ENCODE data around the gene CTSL.

Gene CTSL

DNA sequence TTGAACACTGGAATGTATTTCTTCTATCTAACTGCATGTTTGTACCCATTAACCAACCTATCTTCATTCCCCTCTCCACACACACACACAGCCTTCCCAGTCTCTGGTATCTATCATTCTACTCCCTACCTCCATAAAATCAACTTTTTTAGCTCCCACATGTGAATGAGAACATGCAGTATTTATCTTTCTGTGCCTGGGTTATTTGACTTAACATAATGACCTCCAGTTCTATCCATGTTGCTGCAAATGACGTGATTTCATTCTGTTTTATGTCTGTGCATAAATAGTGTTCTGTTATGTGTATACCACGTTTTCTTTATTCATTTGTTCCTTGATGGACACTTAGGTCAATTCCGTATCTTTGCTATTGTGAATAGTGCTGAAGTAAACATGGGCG, 38.7 kb upstream of the CTSL start:
- H3K9me3 Mint-ChIP-seq = no peaks in the 10 kb centered on the region
- no peaks in the 10 kb centered on the region for H3K27me3 Mint-ChIP-seq
- H3K4me3 Mint-ChIP-seq = no peak overlapping the region
- no peak overlapping the region for H3K27ac Mint-ChIP-seq
- peaks cover 17% of the 10 kb centered on the region for H3K4me1 Mint-ChIP-seq (ENCODE audit: low read depth)
- DNase-seq = no peak
- H3K36me3 Mint-ChIP-seq (ENCODE audit: low read depth) = no peaks in the 10 kb centered on the region

- peaks cover 11% of the 10 kb centered on the region for H3K9me3 Mint-ChIP-seq
- H3K4me1 Mint-ChIP-seq (ENCODE audit: low read depth) = peaks cover 11% of the 10 kb centered on the region
- DNase-seq = no peak
- no peak overlapping the region for H3K27ac Mint-ChIP-seq
- H3K36me3 Mint-ChIP-seq (ENCODE audit: low read depth) = peaks cover 5% of the 10 kb centered on the region
- H3K4me3 Mint-ChIP-seq = no peak overlapping the region
- peaks cover 4% of the 10 kb centered on the region for H3K27me3 Mint-ChIP-seq
Measured at GRCh38 chr9:87694236-87694755, 31.6 kb upstream of the CTSL start.

DNA sequence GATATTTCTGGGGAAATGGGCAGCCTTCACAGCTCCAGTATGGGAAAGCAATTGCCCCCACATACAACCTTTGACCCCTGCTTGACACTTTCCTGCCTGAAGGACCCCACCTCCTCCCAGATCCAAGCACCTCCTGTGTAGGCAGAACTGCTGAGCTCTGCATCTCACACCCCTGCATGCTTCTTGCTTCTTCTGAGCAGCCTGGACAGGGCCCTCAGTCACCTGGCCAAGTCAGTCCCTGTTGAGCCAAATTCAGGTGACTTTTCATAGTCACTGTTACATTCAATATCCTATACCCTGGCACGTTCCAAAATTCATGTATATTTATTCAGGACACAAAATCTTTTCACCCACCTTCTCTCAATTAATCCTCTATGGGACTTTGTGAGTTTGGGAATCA, 30.4 kb upstream of the CTSL start:
- Mint-ChIP-seq H3K9me3 (peaks cover 11% of the 10 kb centered on the region), H3K4me3 (no peak overlapping the region), H3K27me3 (peaks cover 4% of the 10 kb centered on the region), H3K27ac (no peak overlapping the region), H3K4me1 (ENCODE audit: low read depth) (peaks cover 11% of the 10 kb centered on the region), H3K36me3 (ENCODE audit: low read depth) (peaks cover 5% of the 10 kb centered on the region)
- DNase-seq = no peak

GRCh38 chr9:87696641-87697040, 29.3 kb upstream of the CTSL start:
- no peak for DNase-seq
- H3K4me1 Mint-ChIP-seq (ENCODE audit: low read depth) = peaks cover 11% of the 10 kb centered on the region
- H3K36me3 Mint-ChIP-seq (ENCODE audit: low read depth) = peaks cover 5% of the 10 kb centered on the region
- H3K4me3 Mint-ChIP-seq = no peak overlapping the region
- no peak overlapping the region for H3K27ac Mint-ChIP-seq
- H3K9me3 Mint-ChIP-seq = peaks cover 11% of the 10 kb centered on the region
- peaks cover 4% of the 10 kb centered on the region for H3K27me3 Mint-ChIP-seq

DNA sequence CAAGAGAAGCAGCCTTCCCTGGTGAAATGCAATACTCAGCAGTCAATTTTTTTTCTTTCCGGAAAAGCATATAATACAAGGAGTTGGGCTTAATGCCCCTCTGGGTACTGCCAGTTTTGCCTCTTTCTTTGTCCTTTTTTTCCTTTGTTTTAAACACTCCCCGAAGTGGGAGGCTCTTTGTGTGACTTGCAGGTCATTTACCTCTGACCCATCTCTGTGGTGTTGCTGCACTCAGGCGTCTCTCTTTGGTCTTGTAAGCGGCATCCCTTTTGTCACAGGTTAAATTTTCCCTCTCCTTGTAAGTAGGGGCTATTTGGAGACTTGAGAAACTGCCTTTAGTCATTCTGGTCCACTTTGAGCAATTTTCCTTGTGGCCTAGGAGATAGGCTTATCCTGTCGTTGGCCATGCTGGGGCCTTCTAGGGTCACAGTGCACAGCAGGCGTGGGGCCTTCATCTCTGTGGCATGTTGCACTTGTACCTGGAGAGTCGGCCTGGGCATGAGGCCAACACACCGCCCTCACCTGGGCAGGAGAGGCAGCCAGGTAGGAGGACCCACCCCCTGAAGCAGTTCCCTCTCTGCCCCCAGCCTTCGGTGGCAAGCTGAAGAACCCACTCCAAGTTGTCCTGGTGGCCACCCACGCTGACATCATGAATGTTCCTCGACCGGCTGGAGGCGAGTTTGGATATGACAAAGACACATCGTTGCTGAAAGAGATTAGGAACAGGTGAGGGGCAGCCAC, 27.7 kb upstream of the CTSL start:
- H3K36me3 Mint-ChIP-seq (ENCODE audit: low read depth) = peaks cover 3% of the 10 kb centered on the region
- DNase-seq = no peak
- peaks cover 8% of the 10 kb centered on the region for H3K27me3 Mint-ChIP-seq
- H3K27ac Mint-ChIP-seq = no peak overlapping the region
- peaks cover 7% of the 10 kb centered on the region for H3K9me3 Mint-ChIP-seq
- no peak overlapping the region for H3K4me3 Mint-ChIP-seq
- H3K4me1 Mint-ChIP-seq (ENCODE audit: low read depth) = peaks cover 16% of the 10 kb centered on the region

DNA sequence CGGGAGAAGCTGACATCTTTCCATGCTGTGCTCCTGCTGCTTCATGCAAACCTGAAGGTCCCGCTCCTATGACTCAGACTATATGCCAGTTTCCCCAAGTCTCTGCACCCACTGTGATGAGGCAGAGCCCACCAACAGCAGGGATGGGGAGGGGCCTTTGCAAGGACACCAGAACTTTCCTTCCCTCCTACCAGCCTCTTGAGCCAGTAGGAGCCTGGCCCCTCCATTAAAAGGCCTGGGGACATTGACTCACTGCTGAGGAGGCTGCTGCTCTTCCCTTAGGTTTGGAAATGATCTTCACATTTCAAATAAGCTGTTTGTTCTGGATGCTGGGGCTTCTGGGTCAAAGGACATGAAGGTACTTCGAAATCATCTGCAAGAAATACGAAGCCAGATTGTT, 26.1 kb upstream of the CTSL start:
- Mint-ChIP-seq H3K27ac (no peak overlapping the region), H3K27me3 (peaks cover 6% of the 10 kb centered on the region), H3K9me3 (no peaks in the 10 kb centered on the region)

DNA sequence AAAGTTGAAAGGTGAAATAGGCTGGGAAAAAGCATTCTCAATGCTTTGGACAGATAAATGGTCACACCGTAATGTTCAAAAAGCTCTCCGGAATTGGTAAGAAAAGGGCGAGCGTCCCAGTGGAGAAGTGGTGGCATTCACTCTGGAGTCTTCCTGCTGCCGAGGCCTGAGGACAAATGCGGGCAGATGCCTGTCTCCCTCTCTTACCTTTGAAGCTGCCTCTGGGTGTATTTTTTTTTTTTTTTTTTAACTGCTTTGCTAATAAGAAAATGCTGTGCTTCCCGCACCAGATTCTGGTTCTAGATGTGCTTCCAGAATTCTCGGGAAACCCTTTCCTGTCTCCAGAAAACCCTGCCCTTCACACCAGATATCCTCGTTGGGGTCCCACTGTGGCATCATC, 24.4 kb upstream of the CTSL start:
- no peaks in the 10 kb centered on the region for H3K9me3 Mint-ChIP-seq

More for the DNA sequence above, 26.1 kb upstream of the CTSL start:
- Mint-ChIP-seq H3K36me3 (ENCODE audit: low read depth) (no peaks in the 10 kb centered on the region), H3K4me3 (no peak overlapping the region), H3K4me1 (ENCODE audit: low read depth) (peaks cover 16% of the 10 kb centered on the region)
- DNase-seq = no peak

DNA sequence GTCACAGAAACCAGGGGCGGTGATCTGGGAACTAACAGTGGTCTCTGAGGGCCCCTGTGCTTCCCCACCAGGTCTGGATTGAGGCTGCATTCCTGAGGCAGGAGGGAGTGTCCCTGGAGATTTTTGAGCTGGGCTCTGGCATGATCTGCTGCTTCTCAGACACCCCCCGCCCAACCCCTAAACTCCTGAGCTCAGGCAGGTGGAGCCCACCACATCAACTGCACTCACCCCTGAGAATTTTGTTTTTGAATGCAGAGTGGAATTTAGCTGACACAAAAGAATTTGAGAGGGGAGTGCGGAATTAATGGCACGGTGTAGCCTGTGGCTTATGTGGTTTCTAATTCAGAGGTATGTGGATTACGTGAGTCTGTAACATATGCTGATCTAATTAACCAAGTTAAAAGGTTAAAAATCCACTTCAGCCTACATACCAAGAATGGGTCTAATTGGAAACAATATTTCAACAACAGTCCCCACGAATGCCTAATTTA, 23.9 kb upstream of the CTSL start:
- Mint-ChIP-seq H3K36me3 (ENCODE audit: low read depth) (no peaks in the 10 kb centered on the region), H3K4me3 (no peak overlapping the region), H3K27me3 (peaks cover 11% of the 10 kb centered on the region), H3K27ac (no peak overlapping the region), H3K9me3 (no peaks in the 10 kb centered on the region), H3K4me1 (ENCODE audit: low read depth) (peaks cover 9% of the 10 kb centered on the region)
- DNase-seq = no peak

More for the DNA sequence above, 24.4 kb upstream of the CTSL start:
- Mint-ChIP-seq H3K36me3 (ENCODE audit: low read depth) (no peaks in the 10 kb centered on the region), H3K4me3 (no peak overlapping the region), H3K4me1 (ENCODE audit: low read depth) (peaks cover 13% of the 10 kb centered on the region), H3K27ac (no peak overlapping the region), H3K27me3 (peaks cover 11% of the 10 kb centered on the region)
- DNase-seq = no peak

DNA sequence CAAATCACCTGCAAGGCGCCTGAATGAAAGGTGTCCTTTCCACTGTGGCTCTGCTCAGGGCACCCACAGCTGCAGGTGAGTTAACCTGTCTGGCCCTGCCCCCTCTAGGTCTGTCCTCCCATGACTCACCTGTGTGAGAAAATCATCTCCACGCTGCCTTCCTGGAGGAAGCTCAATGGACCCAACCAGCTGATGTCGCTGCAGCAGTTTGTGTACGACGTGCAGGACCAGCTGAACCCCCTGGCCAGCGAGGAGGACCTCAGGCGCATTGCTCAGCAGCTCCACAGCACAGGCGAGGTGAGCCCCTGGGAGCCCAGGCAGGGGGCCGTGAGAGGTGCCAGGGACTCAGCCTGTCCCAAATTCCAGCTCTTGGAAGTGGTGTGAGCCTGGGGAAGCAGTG, 23.0 kb upstream of the CTSL start:
- Mint-ChIP-seq H3K27ac (no peak overlapping the region), H3K4me3 (no peak overlapping the region), H3K9me3 (no peaks in the 10 kb centered on the region), H3K4me1 (ENCODE audit: low read depth) (peaks cover 11% of the 10 kb centered on the region), H3K36me3 (ENCODE audit: low read depth) (no peaks in the 10 kb centered on the region), H3K27me3 (peaks cover 13% of the 10 kb centered on the region)
- DNase-seq = no peak

- Mint-ChIP-seq H3K9me3 (no peaks in the 10 kb centered on the region), H3K4me3 (no peak overlapping the region), H3K27me3 (peaks cover 13% of the 10 kb centered on the region), H3K36me3 (ENCODE audit: low read depth) (no peaks in the 10 kb centered on the region), H3K4me1 (ENCODE audit: low read depth) (peaks cover 18% of the 10 kb centered on the region), H3K27ac (no peak overlapping the region)
- DNase-seq = no peak
Measured at GRCh38 chr9:87703636-87704276, 22.2 kb upstream of the CTSL start.

DNA sequence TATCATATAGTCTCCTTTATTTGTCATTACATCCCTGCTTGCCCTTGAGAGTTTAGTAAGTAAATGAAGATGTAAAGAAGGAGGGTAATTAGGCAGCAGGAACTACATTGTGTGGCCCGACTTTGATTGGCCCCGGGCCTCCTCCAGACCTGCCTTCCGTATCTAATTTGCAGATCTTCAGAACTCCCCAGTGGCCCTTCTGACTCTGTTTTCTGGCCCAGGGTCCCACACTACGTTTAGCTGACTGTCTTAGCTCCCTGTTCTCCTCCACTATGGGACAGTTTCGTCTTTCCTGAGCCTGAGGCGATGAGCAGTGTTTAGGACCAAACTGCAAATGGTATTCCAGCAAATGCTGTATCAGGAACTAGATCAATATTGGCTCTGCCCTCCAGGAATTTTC, 21.6 kb upstream of the CTSL start:
- Mint-ChIP-seq H3K36me3 (ENCODE audit: low read depth) (no peaks in the 10 kb centered on the region), H3K9me3 (no peaks in the 10 kb centered on the region), H3K27me3 (peaks cover 13% of the 10 kb centered on the region), H3K4me3 (no peak overlapping the region), H3K27ac (no peak overlapping the region), H3K4me1 (ENCODE audit: low read depth) (peaks cover 24% of the 10 kb centered on the region)
- no peak for DNase-seq

DNA sequence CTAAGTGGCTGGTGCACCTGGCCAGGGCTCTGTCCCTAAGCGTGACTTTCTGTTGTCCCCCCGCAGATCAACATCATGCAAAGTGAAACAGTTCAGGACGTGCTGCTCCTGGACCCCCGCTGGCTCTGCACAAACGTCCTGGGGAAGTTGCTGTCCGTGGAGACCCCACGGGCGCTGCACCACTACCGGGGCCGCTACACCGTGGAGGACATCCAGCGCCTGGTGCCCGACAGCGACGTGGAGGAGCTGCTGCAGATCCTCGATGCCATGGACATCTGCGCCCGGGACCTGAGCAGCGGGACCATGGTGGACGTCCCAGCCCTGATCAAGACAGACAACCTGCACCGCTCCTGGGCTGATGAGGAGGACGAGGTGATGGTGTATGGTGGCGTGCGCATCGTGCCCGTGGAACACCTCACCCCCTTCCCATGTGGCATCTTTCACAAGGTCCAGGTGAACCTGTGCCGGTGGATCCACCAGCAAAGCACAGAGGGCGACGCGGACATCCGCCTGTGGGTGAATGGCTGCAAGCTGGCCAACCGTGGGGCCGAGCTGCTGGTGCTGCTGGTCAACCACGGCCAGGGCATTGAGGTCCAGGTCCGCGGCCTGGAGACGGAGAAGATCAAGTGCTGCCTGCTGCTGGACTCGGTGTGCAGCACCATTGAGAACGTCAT, 19.7 kb upstream of the CTSL start:
- H3K36me3 Mint-ChIP-seq (ENCODE audit: low read depth) = no peaks in the 10 kb centered on the region
- H3K4me1 Mint-ChIP-seq (ENCODE audit: low read depth) = peaks cover 33% of the 10 kb centered on the region
- H3K27ac Mint-ChIP-seq = no peak overlapping the region
- H3K27me3 Mint-ChIP-seq = peaks cover 13% of the 10 kb centered on the region
- H3K9me3 Mint-ChIP-seq = no peaks in the 10 kb centered on the region
- no peak overlapping the region for H3K4me3 Mint-ChIP-seq
- DNase-seq = no peak

- peaks cover 36% of the 10 kb centered on the region for H3K4me1 Mint-ChIP-seq (ENCODE audit: low read depth)
- H3K27ac Mint-ChIP-seq = no peak overlapping the region
- no peak overlapping the region for H3K4me3 Mint-ChIP-seq
- no peaks in the 10 kb centered on the region for H3K9me3 Mint-ChIP-seq
- peaks cover 9% of the 10 kb centered on the region for H3K27me3 Mint-ChIP-seq
- H3K36me3 Mint-ChIP-seq (ENCODE audit: low read depth) = no peaks in the 10 kb centered on the region
- DNase-seq = no peak
Measured at GRCh38 chr9:87707805-87708506, 18.0 kb upstream of the CTSL start.

- no peak for DNase-seq
- Mint-ChIP-seq H3K9me3 (no peaks in the 10 kb centered on the region), H3K27me3 (peaks cover 7% of the 10 kb centered on the region), H3K4me3 (peak overlapping the region; percentile 35), H3K27ac (peak overlapping the region; percentile 81), H3K4me1 (ENCODE audit: low read depth) (peaks cover 41% of the 10 kb centered on the region), H3K36me3 (ENCODE audit: low read depth) (no peaks in the 10 kb centered on the region)
Measured at GRCh38 chr9:87708546-87708945, 17.4 kb upstream of the CTSL start.

Data from activated T-cell treated with anti-CD3 and anti-CD28 coated beads, Interleukin-2, amount 50 U/mL, for 24 hours (primary cell).